GM18861 (cell line): ENCODE results near the gene SRGAP2B.
"Not testable (repeated sequence)": the region's sequence is repeated elsewhere in the genome, so short reads cannot be mapped to it uniquely, and the experiment has no call there.

ENCODE experiments used
- ATAC-seq: cut with Tn5 transposase; IDR thresholded peaks from one replicate; pipeline ENCODE4 v1.9.1; 2021; ENCODE audit not compliant: unreplicated experiment

Gene SRGAP2B

GRCh38 chr1:145000074-145000742 lies 94.9 kb downstream of the SRGAP2B start:
- not testable (repeated sequence) for ATAC-seq

GRCh38 chr1:144998981-144999273 lies 96.2 kb downstream of the SRGAP2B start:
- not testable (repeated sequence) for ATAC-seq

GRCh38 chr1:144998134-144998980 lies 96.8 kb downstream of the SRGAP2B start:
- not testable (repeated sequence) for ATAC-seq

- ATAC-seq = not testable (repeated sequence)
Measured at GRCh38 chr1:144995833-144996410, 99.2 kb downstream of the SRGAP2B start.

DNA sequence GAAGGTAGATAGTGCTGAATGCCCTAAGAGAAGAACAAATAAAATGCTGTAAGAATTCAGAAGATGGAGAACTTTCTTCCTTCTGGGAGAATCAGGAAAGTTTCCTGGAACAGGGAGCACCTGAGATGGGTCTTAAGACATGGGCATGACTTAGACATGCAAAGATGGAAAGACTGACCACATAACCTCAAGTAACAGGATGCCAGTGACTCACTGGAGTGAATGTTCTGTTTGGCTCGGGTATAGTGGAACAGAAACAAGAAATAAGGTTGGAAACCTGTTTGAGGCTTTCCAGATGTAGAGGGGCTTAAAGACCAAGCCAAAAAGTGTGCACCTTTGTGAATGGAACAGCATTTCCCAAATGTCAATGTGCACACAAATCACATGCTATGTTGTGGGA lies 102.2 kb downstream of the SRGAP2B start:
- ATAC-seq = not testable (repeated sequence)

- not testable (repeated sequence) for ATAC-seq
Measured at GRCh38 chr1:144990611-144991010, 104.5 kb downstream of the SRGAP2B start.

- ATAC-seq = not testable (repeated sequence)
Measured at GRCh38 chr1:144987131-144987530, 108.0 kb downstream of the SRGAP2B start.

DNA sequence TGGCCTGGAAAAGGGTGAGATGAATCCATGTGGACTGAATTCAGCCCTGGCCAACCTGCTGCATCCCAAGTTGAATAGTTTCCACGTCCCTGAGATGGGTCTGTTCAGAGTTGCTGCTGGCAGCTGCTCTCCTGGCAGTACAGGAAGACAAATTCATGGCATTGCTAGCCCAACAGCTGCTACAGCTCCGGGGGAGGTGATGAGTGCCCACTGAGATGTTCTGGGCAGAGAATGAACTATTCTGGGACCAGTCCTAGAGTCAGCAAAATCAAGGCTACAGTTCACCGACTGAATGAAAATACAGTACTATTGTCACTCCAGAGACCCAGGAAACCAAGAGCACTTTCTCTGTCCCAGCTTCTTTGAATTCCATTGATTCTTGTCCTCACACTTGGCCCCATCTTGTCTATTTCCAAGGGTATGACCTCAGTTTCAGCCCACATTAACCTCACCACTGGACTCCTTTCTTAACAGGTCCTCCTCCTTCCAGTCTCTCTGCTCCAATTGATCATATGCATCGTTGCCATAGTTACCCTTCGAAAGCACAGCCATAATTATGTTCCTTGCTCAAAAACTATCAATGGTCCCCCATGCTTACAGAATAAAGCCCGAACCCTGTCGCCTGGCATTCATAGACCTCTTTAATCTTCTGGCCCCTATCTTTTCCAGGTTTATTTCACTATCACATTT lies 108.8 kb downstream of the SRGAP2B start:
- ATAC-seq = not testable (repeated sequence)

- ATAC-seq = not testable (repeated sequence)
Measured at GRCh38 chr1:144985550-144986170, 109.5 kb downstream of the SRGAP2B start.

DNA sequence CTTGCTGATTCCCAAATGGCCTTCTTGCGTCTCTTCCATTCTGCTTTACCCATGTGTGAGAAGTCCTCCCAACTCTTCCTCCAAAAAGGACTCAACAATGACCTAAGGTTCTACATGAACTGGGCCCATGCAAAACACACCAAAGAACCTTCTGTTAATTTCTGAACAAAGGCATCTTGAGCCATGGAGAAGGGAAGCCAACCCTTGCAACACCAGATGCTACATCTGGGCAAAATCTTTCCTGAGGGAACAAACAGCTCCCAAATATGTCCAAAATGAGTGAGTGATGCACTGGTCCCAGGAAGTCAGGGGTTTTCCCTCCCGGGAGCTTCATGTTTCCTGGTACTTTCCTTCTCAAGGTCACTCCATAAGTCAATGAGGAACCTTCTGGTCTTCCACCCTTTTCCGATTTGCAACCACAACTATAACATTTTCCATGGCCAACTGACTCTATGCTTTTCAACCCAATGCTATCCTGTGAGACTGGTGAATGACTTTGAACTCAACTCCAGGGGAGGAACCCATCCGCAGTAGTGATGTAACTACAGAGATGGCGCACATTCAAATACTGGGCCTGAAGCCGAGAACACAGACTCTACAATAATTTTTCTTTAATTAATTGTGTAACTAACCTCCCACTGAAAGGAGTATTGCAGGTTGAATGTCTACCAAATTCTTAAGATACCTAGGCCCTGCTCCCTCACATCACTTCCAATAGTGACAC lies 112.2 kb downstream of the SRGAP2B start:
- not testable (repeated sequence) for ATAC-seq

DNA sequence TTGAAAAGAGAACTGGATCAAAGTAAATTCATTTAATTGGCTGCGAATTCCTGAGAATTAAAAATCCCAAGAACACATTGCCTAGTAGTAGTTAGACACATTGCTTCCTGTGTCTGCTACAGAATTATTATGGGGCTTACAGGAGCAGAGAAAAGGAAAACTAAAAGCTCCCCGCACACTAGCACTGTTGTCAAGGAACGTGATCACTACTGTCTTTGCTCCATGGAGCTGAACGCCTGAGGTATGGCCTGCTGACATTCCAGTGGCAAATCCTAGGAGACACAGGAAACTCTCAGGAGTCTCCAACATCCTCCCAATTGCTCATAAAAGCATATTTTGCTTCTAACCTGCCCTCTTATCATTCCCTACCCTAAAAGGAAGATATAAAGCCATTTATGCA lies 114.0 kb downstream of the SRGAP2B start:
- ATAC-seq = not testable (repeated sequence)

DNA sequence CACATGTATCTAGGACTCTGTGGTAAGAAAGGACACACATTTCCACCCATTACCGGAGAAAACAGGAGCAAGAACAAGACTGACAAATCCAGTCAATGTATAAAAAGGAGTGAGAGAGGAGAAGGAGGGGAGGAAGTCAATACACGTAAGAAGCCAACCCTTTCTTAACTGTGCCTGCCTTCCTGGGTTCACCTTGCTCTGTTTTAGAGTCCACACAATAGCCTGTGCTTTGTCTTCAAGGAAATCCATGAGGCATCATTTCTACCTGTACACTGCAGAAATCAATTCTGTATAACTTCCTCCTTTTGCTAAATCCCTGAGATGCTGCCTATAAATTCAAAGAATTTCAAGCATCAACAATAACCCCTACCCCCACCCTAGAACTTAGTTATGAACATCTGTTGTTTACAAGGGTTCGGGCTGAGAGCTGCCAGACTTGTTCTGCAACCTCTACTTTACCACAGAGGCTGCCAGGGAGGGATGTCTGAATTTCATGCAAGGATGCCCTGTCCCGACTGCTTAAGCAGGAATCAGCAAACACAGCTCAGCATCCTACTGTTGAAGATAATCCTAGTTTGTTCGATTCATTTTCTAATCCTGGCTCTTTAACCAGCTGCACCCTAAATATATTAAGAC lies 115.0 kb downstream of the SRGAP2B start:
- not testable (repeated sequence) for ATAC-seq

- ATAC-seq = not testable (repeated sequence)
Measured at GRCh38 chr1:144977856-144978255, 117.3 kb downstream of the SRGAP2B start.

- not testable (repeated sequence) for ATAC-seq
Measured at GRCh38 chr1:144971936-144972335, 123.2 kb downstream of the SRGAP2B start.

GRCh38 chr1:144966488-144966887 lies 128.6 kb downstream of the SRGAP2B start:
- ATAC-seq = not testable (repeated sequence)

- not testable (repeated sequence) for ATAC-seq
Measured at GRCh38 chr1:144964765-144965164, 130.4 kb downstream of the SRGAP2B start.

- ATAC-seq = not testable (repeated sequence)
Measured at GRCh38 chr1:144964186-144964585, 130.9 kb downstream of the SRGAP2B start.

GRCh38 chr1:144963571-144963970 lies 131.6 kb downstream of the SRGAP2B start:
- ATAC-seq = not testable (repeated sequence)
